Renal pelvis (tissue), 4 donors: ENCODE data around the gene BLOC1S4. TPM values are rescaled to one million over a fixed set of nuclear protein-coding genes. Genes with fewer than 3 reads are reported as not detected.
A peak's percentile ranks its signal among the peaks of the same experiment; 100 is the strongest.

Source experiments
- DNase-seq: peaks from one replicate; pipeline ENCODE4 v3.0.0-alpha.2; 2013
- polyA plus RNA-seq, 3 donors: library from polyadenylated mRNA; unstranded; fragments of 120-200 nt; gene quantifications; one replicate each; pipeline ENCODE4 v1.2.1, GENCODE V29; 2013; ENCODE audit not compliant: insufficient read length in 3 of 3

The BLOC1S4 gene
- polyA plus RNA-seq, 3 donors = 10.3 to 13.7 (median 13.3) TPM

DNA sequence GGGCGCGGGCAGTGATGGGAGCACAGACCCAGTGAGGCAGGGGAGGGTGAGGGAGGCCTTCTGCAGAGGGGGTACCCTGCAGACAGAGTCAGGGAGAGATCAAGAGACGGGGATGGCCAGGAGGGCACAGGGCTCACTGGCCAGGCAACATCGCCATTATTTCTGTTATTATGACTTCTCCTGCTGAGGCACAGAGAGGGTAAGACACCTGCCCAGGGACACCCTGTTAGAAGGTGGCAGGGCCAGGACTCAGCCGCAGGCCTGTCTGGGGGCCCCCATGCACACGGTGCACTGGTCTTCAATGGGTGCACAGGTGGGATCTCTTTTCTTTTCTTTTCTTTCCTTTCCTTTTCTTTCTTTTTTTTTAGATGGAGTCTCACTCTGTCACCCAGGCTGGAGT lies 15.8 kb downstream of the BLOC1S4 start:
- no peak for DNase-seq

DNA sequence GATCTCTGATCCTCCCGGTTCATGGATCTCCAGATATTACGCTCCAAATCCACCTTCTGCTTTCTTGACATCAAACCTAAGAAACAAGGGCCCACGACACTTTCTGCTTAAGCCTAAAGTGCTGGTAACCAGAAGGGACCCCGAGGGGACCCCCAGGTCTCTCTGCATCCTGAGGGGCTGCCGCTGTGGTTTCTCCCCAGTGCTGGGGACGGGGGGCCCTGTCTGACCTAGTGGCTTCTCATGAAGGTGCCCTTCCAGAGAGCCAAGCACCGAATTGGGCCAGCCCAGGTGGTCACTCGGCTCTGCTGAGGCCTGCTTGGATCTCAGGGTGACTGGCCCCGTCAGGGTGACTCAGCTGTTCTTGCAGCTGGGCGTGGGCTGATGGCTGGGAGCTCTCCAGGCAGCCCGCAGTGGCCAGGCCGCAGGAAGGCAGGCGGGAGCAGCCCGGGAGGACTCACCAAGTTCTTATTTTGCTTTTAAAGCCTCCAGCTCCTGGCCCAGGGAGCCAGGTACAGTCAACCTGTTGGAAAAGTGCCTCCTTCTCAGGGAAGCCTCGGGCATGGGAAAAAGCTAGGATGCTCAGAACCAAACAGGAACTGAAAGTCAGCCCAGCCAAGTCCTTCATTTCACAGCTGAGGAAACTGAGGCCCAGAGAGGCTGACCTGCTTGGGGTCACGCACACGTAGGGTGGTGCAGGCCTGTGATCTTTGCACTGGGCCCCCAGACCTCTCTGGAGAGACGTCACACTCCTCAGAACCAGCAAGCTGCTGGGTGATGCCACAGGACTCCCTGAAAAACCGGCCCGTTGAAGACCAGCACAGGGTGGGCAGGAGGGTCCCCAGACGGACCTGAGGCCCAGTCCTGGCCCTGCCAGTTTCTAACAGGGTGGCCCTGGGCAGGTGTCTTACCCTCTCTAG lies 16.7 kb downstream of the BLOC1S4 start:
- no peak for DNase-seq

DNA sequence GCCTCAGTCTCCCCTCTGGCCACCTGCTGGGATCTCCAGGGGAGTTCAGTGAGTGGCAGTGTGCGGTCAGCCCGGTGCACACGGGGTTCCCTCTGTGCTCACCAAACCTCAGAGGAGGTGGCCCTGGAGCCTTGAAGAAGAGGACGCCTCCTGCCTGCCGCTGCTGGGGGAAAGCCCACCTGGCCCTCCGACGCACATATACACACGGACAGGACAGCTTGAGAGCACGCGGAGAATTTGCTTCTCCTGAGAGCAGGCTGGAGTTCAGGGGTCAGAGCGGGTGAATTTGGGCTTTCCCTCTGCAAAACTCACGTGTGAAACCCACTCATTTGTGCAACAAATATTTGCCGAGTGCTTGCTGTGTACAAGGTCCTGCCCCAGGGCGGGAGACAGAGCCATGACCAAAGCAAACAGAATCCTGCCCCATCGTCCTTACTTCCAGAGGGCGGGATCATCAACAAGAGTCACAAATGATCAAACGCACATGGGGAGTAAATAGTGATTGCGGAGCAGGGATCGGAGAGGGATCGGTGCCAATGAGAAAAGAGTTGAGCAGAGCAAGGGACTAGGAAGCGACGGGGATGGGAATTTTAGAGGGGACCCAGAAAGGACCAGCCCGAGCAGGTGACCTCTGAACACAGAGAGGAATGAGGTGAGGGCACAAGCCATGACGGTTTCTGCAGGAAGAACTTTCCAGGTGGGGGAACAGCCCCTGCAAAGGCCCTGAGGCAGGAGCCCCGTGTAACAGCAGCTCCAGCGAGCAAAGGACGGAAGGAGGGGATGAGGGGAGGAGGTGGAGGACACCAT lies 17.6 kb downstream of the BLOC1S4 start:
- no peak for DNase-seq

DNA sequence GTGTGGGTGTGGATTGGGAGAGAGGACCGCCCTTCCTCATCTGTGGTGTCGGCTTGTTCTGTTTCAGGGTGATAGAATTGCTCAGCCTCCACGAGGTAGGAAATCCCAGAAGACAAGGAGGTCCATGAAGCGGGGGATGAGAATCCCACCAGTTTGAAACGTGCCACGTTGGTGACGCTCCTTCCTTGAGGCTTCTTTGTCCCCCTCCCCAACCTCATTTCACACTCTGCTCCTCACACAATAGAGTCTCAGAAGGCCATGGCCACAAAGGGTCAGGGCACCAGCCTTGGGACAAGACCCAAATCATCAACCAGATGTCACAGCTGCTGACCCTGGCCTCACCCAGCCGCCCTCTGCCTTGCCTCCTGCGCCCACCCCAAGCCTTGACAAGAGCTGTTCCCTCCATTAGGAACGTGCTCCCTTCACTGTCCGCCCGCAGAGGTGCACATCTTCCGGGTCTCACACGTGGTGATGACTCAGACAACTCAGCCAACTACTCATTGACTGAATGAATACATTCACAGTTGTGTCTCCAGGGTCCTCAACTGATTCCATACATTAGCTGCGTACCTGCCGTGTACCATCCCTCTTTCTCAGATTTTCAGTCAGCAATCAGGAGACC lies 18.3 kb downstream of the BLOC1S4 start:
- DNase-seq = no peak

DNA sequence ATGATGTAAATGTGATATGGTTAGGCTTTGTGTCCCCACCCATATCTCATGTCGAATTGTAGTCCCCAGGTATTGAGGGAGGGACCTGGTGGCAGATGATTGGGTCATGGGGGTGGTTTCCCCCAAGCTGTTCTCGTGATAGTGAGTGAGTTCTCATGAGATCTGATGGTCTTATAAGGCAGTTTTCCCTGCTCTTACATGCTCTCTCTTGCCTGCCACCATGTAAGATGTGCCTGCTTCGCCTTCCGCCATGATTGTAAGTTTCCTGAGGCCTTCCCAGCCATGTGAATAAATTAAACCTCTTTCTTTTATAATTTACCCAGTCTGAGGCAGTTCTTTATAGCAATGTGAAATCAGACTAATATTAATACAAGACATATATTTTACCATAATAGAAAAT lies 23.9 kb downstream of the BLOC1S4 start:
- DNase-seq = no peak

DNA sequence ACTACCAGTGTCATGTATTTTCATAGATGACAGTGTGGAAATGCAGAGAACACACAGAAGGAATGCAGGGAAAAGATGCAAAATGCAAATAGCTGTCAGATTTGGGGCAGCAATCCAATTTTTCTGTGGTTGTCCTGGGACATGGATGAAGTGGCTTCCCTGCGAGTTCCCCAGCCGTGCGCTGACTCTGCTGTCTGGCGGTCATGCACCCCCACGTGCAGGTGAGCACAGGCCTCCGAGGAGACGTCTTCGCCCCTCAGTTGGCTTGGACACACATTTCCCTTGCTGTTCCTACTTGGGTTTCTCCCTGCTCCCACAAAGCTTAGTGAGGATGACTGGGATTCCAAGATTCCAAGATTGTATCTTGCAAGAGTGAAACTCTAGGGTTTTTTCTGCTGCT lies 24.4 kb downstream of the BLOC1S4 start:
- DNase-seq = no peak

DNA sequence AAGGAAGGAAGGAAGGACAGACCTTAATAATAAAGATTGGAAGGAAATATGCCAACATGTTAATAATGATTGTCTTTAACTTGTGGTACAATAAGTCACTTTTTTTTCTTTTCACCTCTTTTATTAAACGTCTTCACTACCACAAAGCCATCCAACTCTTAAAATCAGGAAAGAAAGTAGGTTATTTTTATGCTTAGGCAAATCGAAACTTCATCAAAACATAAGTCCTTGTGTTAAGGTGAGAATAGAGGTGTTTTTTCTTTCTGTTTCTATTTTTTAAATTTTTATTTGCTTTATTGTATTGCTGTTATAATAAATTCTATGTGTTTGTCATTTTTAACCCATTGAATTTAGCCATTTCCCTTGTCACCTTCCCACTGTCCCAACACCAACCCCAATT lies 26.5 kb downstream of the BLOC1S4 start:
- no peak for DNase-seq

DNA sequence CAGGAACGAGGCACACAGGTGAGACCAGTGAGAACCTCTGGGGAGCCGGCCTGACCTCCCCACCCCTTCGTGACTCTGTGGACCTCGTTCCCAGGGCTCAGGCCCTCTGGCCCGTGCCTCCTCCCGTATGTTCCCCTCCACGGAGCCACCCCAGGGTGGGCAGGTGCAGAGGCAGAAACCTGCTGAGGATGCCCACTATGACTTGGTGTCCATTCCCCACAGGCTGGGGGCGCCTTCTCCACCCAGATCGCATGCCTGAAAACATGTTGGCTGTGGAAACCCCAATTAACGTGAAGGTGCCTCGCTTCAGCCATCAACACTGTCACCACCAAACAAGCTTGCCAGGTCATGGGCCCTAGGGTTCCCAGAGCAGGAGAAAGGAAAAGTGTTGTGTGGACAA lies 27.0 kb downstream of the BLOC1S4 start:
- DNase-seq = no peak

DNA sequence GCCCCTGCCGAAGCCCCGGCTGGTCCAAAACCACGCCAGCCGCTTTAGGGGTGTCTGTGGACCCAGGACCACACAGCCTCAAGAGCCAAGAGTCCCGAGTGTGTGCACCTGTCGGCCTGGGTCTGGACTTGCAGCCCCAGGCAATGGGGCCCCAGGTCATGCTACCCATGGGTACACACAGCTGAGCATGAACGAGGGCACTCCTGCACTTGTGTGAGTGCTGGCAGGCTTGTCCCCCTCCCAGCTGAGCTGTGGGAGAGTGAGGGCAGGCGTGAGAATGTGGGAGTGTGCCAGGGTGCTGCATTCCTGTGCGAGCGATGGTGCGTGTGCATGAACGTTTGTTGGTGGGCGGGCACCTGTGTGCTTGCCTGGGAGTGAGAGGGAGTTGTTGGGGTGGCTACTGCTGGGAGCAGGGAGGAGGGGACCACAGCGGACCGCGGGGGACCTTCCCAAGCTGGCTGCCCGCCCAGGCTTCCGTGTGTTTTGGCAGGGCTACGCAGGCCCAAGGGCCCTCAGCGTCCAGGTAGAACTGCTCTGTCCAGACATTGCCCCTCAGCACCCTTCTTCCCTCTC lies 30.8 kb downstream of the BLOC1S4 start:
- DNase-seq = peak; percentile 84

DNA sequence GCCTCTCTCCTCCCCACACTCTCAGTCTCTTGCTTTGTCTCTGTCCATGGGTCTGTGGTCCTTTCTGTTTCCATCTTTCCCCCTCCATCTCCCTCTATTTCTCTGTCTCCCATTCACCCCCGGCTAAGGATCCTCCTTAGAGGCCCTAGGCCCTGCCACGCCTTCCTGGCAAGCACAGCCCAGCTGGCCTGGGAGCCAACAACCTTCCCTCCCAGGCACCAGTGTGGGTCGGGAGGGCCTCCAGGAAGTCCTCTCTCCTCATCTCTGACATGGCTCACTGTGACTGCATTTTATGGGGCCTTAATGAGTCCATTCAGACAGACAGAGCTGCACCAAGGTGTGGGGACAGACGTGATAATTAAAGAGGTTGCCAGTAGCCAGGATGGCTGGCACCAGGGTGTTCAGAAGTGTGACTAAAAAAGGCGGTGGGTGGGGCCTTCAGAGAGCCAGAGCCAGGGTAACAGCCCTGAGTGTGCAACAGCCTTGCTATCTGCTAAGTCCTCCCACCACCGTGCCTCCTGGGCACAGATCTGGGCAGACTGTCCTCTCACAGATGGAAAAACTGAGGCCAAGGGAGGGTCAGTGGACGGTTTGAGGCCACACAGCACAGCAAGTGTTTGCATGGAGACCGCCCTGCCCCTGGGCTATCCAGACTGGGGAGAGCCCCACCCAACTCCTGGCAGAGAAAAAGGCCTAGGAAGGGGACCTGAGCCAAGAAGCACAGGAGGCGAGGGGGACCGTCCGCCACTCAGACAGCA lies 31.5 kb downstream of the BLOC1S4 start:
- no peak for DNase-seq

DNA sequence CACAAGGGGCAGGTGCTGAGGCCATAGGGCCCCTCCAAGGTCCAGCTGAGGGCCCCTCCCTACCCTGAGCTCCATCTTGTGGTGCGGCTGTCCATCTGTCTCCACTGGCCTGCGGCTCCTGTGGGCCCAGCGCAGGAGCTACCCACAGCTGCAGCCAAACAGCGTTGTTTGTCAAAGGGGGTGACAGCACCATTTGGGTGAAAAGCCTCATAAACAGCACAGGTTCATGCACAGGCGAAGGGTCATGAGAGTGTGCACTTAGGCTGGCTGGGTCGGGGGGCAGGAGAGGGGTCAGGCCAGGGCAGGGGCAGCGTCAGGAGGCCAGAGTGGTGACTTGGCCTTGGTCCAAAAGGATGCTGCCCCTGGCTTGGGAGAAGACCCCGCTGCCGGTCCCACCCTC lies 32.3 kb downstream of the BLOC1S4 start:
- no peak for DNase-seq

DNA sequence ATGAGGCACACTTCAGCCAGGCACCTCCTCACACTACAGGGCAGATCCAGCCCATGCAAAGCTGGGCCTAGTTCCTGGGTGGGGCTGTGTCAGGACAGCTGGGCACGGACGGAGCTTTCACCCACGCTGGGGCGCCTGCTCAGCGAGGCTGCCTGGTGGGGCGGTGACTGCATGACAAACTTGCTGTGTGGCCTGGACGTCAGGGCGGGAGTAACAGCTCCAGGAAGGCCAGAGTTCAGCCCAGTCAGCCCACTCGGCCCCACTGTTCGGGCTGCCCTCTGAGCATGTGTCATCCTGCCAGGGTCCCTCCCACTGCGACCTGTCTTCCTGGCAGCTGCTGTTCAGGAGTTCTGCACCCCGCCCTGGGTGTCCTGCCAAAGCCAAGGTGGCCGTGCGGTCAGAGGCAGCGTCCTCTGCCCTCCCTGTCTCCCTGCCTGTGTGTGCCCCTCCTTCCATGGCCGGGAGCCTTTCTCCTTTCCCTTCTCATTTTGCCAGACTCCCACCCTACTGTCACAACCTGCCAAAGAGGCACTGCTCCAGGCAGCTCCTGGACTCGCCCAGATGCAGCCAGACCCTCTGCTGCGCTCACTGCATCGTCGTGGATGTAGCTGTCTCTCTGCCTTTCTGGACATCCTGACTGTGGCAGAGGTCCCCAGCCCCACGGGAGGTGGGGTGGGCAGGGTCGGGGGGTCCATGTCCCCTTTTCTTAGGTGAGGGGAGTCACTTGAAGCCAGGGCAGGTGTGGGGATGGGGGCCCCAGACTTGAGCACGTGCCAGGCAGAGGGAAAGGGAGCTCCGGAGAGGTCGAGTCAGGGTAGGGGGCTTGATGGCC lies 33.6 kb downstream of the BLOC1S4 start:
- peak; percentile 39 for DNase-seq

DNA sequence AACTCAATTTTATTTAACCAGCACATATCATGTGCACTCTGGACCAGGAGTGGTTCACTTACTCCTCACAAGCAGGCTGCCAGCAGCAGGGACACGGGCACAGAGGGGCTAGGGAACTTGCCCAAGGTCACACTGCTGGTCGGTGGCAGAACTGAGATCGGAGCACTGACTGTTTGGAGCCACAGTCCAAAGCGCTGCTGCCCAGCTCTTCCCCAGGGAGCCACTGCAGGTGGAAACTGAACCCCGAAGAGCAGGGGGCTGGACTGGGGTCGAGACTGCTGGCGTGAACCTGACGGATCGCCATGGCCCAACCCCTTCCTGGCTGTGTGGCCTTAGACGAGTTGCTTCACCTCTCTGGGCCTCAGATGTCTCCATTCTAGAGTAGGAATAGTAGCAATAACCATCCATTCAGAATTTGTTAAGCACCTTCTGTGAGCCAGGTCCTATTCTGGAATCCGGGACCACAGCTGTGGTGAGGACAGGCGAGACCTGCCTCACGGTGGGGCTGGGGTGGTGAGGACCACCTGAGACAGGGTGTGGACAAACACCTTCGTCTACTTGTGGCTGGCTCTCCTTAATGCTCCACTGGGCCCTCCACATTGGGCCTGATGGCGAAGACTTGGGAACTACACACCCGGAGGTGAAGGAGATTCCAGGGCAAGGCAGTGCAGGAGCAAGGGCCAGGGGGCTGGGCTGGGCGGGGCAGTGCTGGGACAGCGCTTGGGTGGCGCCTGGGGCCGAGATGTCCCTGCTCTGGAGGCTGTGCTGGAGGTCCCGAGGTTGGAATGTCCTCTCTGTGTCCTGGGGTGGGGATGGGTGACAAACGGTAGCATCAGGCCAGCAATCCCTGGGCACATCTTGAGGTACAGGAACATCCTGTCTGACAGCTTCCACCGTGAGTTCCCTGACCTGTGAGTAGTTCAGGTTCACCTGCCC lies 34.6 kb downstream of the BLOC1S4 start:
- DNase-seq = no peak

DNA sequence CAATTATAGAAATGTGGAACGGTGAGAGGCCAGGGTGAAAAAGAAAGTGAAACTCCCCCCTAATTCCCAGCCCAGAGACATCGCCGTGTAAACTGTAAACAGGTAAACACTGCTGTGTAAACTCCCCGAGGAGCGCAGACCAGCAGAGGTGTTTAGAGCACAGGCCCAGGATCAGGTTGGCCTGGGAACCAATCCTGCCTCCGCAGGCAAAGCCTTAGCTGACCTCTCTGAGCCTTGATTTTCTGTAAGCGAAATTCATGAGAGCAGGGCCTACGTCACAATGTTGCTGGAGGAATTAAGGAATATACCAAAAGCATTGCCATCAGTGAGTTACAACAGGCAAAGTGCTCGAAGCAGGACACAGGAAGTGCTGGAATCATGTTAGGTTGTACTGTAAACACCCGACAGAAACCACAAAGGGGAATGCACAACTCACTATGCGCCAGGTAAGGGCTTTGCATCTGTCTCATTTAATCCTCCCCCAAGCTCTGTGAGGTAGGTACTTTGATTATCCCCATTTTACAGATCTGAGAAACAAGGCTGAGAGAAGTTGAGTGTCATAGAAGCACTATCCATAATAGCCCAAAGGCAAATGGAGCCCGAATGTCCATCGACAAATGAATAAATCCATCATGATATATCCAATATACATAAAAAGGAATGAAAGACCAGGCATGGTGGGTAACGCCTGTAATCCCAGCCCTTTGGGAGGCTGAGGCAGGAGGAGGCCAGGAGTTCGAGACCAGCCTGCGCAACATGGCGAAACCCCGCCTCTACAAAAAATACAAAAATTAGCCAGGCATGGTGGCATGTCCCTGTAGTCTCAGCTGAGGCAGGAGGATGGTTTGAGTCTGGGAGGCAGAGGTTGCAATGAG lies 35.9 kb downstream of the BLOC1S4 start:
- DNase-seq = no peak

DNA sequence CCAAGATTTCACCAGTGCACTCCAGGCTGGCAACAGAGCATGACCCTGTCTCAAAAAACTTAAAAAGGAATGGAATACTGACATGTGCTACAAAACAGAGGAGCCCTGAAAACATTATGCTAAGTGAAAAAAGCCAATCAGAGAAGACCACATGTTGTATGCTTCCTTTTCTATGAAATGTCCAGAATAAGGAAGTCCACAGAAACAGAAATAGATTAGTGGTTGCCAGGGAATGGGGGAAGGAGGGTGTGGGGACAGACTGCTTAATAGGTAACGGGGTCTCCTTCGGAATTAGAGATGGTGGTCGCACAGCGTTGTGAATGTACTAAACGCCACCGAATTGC lies 36.5 kb downstream of the BLOC1S4 start:
- DNase-seq = no peak

DNA sequence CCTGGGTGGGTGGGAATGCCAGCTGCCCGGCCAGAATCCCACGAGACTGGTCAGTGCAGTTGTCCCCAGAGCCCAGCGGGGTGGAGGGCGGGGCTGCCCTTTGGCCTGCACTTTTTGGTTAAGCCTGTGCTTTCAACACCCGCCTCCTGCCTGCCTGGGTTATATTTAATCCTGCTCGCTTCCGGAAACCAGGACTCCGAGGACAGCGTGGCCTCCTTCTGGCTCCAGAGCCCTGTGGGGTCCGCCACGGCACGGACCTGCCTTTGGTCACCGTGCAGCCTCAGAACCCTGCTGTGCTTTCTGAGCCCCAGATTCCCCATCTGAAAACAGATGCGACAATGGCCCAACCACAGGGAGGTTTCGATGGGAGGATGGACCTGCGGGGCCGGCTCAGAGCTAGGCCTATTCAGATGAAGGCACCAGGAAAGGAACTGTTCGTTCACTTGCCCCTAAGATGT lies 37.2 kb downstream of the BLOC1S4 start:
- no peak for DNase-seq

DNA sequence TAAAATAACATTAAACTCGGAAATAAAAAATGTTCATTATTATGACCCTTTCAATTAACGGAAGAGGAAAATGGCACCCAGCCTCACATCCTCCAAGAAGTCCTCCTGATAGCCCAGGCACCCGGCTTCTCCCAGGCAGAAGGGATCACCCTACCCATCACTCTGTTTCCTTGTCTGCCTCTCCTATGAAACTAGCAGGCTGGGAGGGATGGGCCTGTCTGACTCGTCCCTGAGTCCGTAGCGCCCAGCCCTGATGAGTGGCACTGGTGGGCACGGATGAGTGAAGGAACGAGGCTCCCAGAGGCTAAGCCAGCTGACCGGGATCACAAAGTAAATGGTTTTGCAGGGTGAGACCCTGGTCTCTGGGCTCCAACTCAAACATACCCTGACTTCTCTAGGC lies 37.9 kb downstream of the BLOC1S4 start:
- DNase-seq = no peak

DNA sequence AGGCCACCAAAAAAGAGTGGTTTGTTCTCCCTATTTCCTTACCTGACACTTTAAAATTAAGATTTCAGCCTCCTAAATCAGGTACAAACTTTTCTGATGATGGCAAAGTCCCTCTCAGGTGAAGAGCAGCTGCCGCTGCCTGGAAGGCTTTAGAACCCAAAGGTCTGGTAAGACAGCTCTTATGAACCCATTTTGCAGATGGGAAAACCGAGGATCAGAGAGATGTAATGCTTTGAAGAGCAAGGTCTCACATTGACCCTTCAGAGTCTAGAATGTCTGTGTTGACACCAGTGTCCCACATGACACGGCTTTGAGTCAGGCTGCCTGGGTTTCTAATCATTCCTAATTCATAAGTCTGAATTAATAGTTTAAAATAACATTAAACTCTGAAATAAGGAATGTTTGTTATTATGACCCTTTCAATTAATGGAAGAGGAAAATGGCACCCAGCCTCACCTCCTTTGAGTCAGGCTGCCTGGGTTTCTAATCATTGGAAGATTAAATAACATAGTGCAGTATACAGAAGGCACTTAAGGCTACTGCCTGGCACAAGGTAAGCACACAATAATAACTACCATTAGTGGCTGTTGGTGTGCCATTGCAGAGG lies 38.6 kb downstream of the BLOC1S4 start:
- DNase-seq = no peak
